ENCODE data around the gene TNFSF18.

TNFSF18 gene

DNA sequence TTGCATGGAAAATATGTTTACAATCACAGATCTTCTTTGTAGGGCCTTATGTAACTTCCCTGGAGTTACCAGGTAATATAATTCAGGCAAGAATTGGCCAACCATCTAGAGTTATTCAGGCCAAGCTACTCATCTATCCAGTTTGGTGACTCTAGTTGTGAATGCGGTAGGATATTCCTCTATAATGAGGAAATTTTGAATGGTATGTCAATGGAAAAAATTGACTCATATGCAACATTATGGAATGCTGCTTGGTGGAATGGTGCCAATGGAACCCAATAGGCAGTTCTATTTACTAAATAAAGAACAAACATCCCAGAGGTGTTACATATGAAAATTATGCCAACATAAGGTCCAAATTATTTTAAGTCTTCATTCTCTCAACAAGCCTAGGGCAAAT, 5.6 kb upstream of the TNFSF18 start:
- DNase-seq, result no peak
- TF ChIP-seq POLR2A (IDR thresholded peaks at IDR 0.05; ENCODE audit: low read length) (no peak), GATA1 (IDR thresholded peaks at IDR 0.05; ENCODE audit: low read depth, low read length) (no peak)

DNA sequence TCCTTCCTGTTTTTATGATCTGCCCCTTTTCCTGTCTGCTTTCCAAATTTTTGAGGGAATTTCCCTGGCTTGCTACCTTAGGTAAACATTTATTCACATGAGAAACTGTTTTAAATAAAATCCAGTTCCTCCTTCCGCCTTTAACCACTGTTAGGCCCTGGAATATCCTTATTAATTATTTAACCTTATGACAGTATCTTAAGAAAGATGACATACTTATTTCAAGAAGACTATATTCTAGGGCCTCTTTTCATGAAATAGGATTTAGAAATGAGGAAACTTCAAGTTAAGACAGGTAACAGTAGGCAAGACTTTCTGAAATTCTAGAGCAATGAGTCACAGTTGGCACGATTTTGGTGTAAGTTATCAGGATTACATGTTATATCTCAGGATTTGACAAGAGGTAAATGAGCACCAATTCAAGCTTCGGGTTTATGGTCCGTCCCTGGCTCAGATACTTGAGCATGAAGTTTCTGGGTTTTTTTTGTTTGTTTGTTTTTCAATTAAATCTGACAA, 2.0 kb upstream of the TNFSF18 start:
- DNase-seq, result peak in 1 of 2 experiments; percentile 9
- TF ChIP-seq POLR2A (IDR thresholded peaks at IDR 0.05; ENCODE audit: low read length) (no peak), GATA1 (IDR thresholded peaks at IDR 0.05; ENCODE audit: low read depth, low read length) (no peak)

DNA sequence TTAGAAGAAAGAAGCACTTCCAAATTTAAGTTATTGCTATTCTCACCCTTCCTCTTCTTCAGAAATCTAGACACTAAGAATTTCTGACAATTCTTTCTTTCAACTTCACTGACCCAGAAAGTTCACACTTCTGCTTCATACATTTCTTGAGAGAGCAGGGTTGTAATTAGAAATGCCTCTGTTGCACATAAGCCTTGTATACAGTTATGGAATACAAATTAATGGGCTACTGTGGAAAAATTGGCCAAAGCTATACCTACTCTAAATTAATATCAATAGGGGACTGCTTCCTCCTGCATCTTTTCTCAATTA, 1.5 kb downstream of the TNFSF18 start:
- DNase-seq, result no peak
- TF ChIP-seq GATA1 (IDR thresholded peaks at IDR 0.05; ENCODE audit: low read depth, low read length), result no peak
- TF ChIP-seq POLR2A (IDR thresholded peaks at IDR 0.05; ENCODE audit: low read length), result no peak

DNA sequence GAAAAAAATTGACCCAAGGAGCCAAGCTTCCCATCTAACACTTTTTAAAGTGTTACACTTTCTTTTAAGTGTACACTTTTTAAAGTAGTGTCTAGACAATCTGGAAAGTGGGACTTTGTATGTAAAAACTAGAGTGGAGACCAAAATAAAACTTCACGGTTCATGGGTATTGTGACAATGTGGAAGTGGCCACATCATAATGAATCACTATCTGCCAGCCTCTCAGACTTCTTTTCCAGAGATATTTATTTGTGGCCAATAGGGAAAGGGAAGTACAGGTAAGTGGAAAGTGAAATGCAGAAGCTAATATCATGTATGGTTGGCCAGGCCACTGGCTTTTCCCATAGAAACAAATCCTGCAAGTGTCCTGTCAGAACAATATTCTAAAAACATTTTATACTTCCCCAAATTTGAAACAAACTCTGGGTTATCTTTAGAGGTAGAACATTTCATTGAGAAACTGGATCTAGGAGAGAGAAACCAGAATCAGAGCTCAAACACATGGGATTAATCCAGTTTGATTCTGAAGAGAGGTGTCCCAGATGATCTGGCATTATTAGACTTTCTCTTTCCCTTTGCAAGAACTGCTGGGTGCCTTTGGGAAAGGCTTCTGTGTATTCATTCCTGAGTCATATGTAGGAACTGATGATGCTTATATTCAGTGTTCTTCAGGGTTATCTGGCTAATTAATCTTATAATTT, 2.0 kb downstream of the TNFSF18 start:
- TF ChIP-seq POLR2A (IDR thresholded peaks at IDR 0.05; ENCODE audit: low read length), result no peak
- TF ChIP-seq GATA1 (IDR thresholded peaks at IDR 0.05; ENCODE audit: low read depth, low read length), result no peak
- DNase-seq, result peak in 1 of 2 experiments; percentile 4

DNA sequence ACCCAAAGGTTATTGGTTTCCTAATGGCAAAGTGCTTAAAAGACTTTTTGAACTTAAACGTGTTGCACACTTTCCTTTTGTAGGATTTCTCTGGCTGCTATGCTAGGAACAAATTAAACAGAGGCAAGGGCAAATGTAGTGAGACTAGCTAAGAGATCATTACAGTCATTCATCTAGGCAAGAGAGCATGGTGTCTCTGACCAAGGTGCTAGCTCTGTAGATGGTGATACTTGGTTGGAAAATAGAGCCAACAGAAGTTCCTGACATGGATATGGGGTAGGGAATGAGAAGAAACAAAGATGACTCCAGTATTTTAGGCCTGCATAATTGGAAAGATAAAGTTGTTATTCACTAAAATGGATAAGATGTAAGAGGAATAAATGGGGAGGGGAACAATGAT, 6.1 kb downstream of the TNFSF18 start:
- no peak for DNase-seq
- TF ChIP-seq POLR2A (IDR thresholded peaks at IDR 0.05; ENCODE audit: low read length), result no peak
- TF ChIP-seq GATA1 (IDR thresholded peaks at IDR 0.05; ENCODE audit: low read depth, low read length), result no peak

DNA sequence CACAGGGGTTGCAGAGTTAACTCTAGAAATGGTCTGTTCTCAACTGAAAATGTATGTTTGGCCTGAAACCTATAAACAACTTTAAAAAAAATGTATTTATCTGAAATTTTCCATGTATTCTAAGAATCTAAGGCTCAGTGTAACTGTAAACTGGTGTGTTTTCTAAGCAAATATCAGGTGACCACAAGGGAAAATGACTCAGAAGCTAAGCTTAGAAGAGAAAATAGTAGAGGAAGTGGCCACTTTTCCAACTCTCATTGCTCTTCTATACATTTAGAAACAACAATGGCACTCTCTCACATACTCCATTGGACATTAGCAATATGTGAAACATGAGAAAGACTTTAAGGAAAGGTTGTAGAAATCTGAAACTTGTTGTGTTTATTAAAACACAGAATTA, 7.5 kb downstream of the TNFSF18 start:
- TF ChIP-seq GATA1 (IDR thresholded peaks at IDR 0.05; ENCODE audit: low read depth, low read length) (no peak), POLR2A (IDR thresholded peaks at IDR 0.05; ENCODE audit: low read length) (no peak)
- no peak for DNase-seq

DNA sequence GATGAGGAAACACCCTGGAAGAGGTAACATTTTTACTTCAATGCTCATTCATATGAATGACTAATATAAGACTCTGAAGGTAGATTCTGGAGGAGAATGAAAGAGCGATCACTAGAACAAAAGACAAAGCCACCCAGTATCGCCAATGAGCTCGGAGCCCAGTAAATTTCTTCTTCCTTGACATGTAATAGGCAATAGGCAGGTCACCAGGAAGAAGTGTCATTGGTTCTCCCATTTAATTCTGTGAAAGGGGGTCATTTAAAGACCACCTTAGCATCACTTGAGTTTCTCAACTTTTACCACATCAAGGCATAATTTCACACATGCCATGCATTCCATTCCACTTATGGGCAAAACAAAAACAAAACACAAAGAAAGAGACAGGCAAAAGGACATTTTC, 7.9 kb downstream of the TNFSF18 start:
- TF ChIP-seq GATA1 (IDR thresholded peaks at IDR 0.05; ENCODE audit: low read depth, low read length) (no peak), POLR2A (IDR thresholded peaks at IDR 0.05; ENCODE audit: low read length) (no peak)
- no peak for DNase-seq

DNA sequence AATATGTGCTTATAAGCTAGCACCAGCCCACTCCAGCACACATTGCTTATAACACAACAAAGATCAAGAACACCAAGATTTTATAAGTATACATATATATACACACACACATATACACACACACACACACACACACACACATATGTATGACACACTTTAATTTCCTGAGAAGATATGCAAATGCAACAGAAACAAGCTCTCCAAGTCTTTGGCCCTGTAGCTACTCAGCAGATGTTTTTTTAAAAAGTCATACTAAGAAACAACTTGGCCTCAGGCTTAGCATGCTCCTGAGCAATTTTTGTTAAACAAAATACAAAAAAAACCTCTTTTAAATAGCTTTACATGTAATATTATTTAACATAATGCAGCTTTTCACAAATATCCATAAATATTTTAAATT, 11.1 kb downstream of the TNFSF18 start:
- TF ChIP-seq POLR2A (IDR thresholded peaks at IDR 0.05; ENCODE audit: low read length) (no peak), GATA1 (IDR thresholded peaks at IDR 0.05; ENCODE audit: low read depth, low read length) (no peak)
- no peak for DNase-seq

DNA sequence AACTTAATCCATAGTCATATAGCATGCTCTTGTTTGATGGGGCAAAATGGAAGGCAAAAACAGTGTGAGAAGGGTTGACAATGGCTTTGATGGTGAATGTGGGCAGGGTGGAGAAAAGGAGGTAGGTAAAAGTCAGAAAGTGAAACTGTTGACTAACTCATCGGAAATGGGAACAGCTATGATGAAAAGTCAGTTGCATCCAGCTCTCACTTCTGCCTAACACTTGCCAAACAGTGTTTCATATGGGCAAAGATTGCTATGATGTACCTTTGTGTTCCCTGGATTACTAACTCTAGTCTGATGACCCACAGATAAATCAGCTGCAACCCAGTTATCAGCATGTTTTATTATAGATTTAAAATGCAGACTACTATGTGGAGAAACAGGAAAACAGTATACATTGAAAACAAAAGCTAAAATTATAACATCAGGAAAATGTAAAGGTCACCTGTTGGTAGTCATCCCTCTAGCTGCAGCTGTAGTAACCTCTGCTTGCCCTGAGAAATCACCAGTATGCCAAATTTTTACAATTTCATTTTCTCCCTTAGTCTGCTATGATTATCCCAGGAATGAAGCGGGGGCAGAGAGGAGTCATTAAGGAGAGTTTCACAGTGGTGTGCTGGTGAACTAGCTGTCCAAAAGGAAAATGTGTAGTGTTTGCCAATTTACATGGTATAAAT, 11.7 kb downstream of the TNFSF18 start:
- DNase-seq, result no peak
- TF ChIP-seq GATA1 (IDR thresholded peaks at IDR 0.05; ENCODE audit: low read depth, low read length) (no peak), POLR2A (IDR thresholded peaks at IDR 0.05; ENCODE audit: low read length) (no peak)

DNA sequence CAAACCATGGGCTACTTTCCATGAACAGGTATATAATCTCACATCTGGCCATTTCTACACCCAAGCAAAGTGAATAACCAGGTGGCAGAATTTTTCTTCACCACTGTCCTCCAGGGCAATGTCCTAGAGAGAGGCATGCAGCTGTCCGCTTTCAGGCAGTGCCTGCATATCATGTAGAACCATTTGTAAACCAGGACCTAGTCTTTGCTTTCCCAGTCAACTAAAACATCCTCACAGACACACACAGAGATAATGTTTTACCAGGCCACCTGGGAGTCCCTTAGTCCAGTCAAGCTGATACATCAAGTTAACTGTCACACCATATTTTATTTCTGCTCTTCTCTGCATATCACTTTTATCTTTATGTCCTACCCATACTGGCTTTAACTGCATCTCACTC, 26.2 kb downstream of the TNFSF18 start:
- TF ChIP-seq GATA1 (IDR thresholded peaks at IDR 0.05; ENCODE audit: low read depth, low read length) (no peak), POLR2A (IDR thresholded peaks at IDR 0.05; ENCODE audit: low read length) (no peak)

DNA sequence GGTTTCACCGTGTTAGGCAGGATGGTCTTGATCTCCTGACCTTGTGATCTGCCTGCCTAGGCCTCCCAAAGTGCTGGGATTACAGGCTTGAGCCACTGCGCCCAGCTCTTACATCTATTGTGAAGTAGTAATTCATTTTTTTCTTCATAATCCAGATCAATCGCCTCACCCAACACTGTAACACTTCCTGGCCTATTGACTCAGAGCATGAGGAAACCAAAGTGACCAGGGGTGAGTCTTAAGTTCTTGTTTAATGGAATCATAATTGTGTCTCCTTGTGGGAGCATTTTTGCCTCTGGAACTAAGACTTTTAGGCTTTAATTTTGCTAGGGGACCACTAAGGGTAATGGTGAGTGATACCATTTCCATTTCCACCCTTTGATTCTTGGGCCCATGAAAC, 27.4 kb downstream of the TNFSF18 start:
- TF ChIP-seq GATA1 (IDR thresholded peaks at IDR 0.05; ENCODE audit: low read depth, low read length) (no peak), POLR2A (IDR thresholded peaks at IDR 0.05; ENCODE audit: low read length) (no peak)
- no peak for DNase-seq

More for the DNA sequence above, 26.2 kb downstream of the TNFSF18 start:
- DNase-seq, result no peak

DNA sequence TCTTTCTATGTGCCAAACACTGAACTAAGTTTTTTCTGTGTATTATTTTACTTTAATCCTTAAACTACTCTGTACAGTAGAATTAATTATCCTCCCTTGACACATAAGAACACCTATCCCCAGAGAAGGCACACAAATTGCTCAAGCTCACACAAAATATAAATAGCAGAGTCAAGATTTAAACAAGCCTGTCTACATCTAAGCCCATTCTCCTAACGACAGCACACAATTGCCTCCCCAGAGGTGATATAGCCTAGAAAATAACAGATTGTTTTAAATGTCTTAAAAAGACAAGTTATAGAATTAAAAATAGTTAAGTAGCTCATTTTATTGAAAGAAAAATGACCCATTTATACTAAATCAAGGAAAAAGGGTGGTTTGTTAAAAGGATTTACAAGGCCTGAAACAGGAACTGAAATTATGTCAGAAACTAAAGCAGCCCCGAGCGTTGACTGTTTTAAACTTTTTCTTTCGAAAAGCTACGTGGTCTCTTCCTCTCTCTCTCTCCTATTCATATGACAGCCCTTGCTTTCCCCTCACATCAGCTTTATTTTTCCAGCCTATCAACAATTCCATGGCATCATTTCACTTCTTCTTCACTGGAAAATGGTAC, 30.5 kb downstream of the TNFSF18 start:
- no peak for DNase-seq
- no peak for TF ChIP-seq POLR2A (IDR thresholded peaks at IDR 0.05; ENCODE audit: low read length)
- TF ChIP-seq GATA1 (IDR thresholded peaks at IDR 0.05; ENCODE audit: low read depth, low read length), result no peak

DNA sequence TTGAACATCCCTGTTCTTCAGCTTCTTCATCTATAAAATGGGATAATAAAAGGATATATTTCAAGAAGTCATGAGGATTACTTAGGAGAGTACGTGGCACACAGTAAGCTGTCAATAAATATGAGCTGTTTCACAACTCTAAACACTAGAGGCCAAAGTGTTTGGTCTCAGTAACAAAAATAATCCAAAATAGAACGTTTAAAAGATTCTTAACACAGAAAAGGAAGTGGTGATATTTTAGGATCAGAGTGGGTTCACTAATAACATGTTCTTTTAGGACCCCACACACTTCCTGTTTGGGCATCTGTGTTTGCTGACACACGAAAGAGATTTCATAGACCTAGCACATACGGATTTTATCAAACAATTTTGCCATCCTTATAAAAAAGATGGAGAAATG, 32.9 kb downstream of the TNFSF18 start:
- TF ChIP-seq POLR2A (IDR thresholded peaks at IDR 0.05; ENCODE audit: low read length) (no peak), GATA1 (IDR thresholded peaks at IDR 0.05; ENCODE audit: low read depth, low read length) (no peak)
- DNase-seq, result no peak

DNA sequence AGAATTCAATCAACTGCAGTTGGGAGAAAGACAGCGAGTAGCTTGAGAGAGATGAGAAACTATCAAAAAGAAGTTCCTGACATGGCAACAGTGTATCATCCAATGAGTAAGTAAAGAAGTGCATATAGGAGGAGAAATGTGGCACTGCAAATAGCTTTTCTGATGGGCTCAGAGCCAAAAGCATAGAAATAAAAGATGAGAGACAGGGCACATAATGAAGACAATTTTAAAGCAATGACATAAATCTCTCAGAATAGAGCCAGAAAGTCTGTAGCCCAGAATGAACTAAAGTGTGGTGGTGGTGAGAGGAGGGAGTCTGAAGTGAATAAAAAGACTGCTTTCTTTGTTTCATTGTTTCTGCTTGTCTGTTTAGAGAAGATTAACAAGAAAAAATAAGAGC, 34.3 kb downstream of the TNFSF18 start:
- no peak for TF ChIP-seq POLR2A (IDR thresholded peaks at IDR 0.05; ENCODE audit: low read length)
- TF ChIP-seq GATA1 (IDR thresholded peaks at IDR 0.05; ENCODE audit: low read depth, low read length), result no peak
- no peak for DNase-seq

DNA sequence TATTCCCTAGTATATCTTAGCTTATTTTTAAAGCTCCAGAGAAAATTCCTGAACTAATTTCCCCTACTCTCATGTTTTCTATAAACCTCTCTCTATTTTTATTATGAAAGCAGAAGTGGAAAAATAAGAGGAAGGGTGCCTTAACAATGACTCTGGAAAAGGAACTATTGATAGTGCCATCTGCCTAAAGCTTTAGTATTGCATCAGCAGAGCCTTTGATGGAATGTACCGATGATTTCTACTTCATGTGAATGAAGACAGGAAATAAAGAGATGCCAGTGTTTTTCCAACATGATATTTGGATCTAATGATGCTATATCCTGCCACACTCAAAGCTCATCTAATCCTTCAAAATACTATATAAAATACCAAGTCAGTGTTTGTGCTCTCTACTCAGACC, 35.1 kb downstream of the TNFSF18 start:
- DNase-seq, result no peak
- TF ChIP-seq POLR2A (IDR thresholded peaks at IDR 0.05; ENCODE audit: low read length), result no peak
- no peak for TF ChIP-seq GATA1 (IDR thresholded peaks at IDR 0.05; ENCODE audit: low read depth, low read length)

Data from erythroblast (primary cell).